Fibroblast of the aortic adventitia (primary cell): Measurements from ENCODE around the gene CCL16. TPM values are rescaled to one million over a fixed set of nuclear protein-coding genes. Genes with fewer than 3 reads are reported as not detected.

Experiments
- DNase-seq: peaks from one replicate; pipeline ENCODE4 v3.0.0-alpha.2; 2010; ENCODE audit warnings: low read depth
- H3K4me3 ChIP-seq: 2 replicates; pipeline ENCODE4 v1.5.1; 2011; ENCODE audit warnings: low read depth, mild to moderate bottlenecking, control low read depth, low read length, moderate library complexity
- CTCF ChIP-seq: IDR thresholded peaks from 2 replicates; pipeline ENCODE4 v1.5.1; 2011; ENCODE audit warnings: mild to moderate bottlenecking, low read length, control low read depth, inconsistent platforms; ENCODE audit not compliant: insufficient read depth
- total RNA-seq: library from RNA; depleted of rRNA; stranded (reverse); fragments of >200 nt; gene quantifications from 2 replicates; pipeline ENCODE4 v1.2.3, GENCODE V29; 2012; ENCODE audit warnings: low replicate concordance

Gene CCL16
- not detected in 2 replicates for total RNA-seq

GRCh38 chr17:35981246-35981645 lies at the start of gene CCL16:
Gene CCL16 (minus strand): TSS chr17:35981497. CDS start chr17:35981420, 77 bp downstream.
- no peak for TF ChIP-seq CTCF
- no peak within 1 kb of the TSS for H3K4me3 ChIP-seq
- DNase-seq, result no peak

GRCh38 chr17:36030956-36031355 lies 49.7 kb upstream of the CCL16 start:
- no peak for DNase-seq
- no peak overlapping the region for H3K4me3 ChIP-seq
- TF ChIP-seq CTCF, result no peak

GRCh38 chr17:36027761-36028160 lies 46.5 kb upstream of the CCL16 start:
- no peak overlapping the region for H3K4me3 ChIP-seq
- no peak for TF ChIP-seq CTCF
- no peak for DNase-seq

GRCh38 chr17:36024106-36024869 lies 43.0 kb upstream of the CCL16 start:
- TF ChIP-seq CTCF, result no peak
- DNase-seq, result no peak
- no peak overlapping the region for H3K4me3 ChIP-seq

GRCh38 chr17:36019423-36019822 lies 38.1 kb upstream of the CCL16 start:
- DNase-seq, result no peak
- H3K4me3 ChIP-seq, result no peak overlapping the region
- no peak for TF ChIP-seq CTCF

- no peak for DNase-seq
- TF ChIP-seq CTCF, result no peak
- H3K4me3 ChIP-seq, result no peak within 1 kb of the TSS
Measured at GRCh38 chr17:36017799-36018198, 36.5 kb upstream of the CCL16 start, which contains the start of gene CCL23. Gene CCL23 (minus strand): TSS chr17:36017972. CDS start chr17:36017897, 75 bp downstream.
